ENCODE data around the gene ZNF385B.

ZNF385B gene

GRCh38 chr2:179793902-179794301, 67.5 kb downstream of the ZNF385B start:
- Histone ChIP-seq H3K36me3 (ENCODE audit: control insufficient read depth, insufficient read depth, low read length) (no peaks in the 10 kb centered on the region), H3K27ac (no peak overlapping the region), H3K79me2 (no peaks in the 10 kb centered on the region), H3K4me1 (no peaks in the 10 kb centered on the region), H3K9me3 (ENCODE audit: control insufficient read depth, low read length) (no peaks in the 10 kb centered on the region), H3K4me2 (ENCODE audit: low read length) (no peak overlapping the region), H3K27me3 (ENCODE audit: control insufficient read depth, insufficient read depth, low read length) (no peaks in the 10 kb centered on the region), H3K4me3 (ENCODE audit: low read depth, low read length) (no peak overlapping the region), H2AFZ (no peak overlapping the region), H3K9ac (no peak overlapping the region)
- TF ChIP-seq, protein P1, sequence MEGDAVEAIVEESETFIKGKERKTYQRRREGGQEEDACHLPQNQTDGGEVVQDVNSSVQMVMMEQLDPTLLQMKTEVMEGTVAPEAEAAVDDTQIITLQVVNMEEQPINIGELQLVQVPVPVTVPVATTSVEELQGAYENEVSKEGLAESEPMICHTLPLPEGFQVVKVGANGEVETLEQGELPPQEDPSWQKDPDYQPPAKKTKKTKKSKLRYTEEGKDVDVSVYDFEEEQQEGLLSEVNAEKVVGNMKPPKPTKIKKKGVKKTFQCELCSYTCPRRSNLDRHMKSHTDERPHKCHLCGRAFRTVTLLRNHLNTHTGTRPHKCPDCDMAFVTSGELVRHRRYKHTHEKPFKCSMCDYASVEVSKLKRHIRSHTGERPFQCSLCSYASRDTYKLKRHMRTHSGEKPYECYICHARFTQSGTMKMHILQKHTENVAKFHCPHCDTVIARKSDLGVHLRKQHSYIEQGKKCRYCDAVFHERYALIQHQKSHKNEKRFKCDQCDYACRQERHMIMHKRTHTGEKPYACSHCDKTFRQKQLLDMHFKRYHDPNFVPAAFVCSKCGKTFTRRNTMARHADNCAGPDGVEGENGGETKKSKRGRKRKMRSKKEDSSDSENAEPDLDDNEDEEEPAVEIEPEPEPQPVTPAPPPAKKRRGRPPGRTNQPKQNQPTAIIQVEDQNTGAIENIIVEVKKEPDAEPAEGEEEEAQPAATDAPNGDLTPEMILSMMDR (IDR thresholded peaks at IDR 0.05): no peak

GRCh38 chr2:179793238-179793637, 68.2 kb downstream of the ZNF385B start:
- no peak overlapping the region for H3K4me2 ChIP-seq (ENCODE audit: low read length)
- H3K4me1 ChIP-seq: no peaks in the 10 kb centered on the region
- H2AFZ ChIP-seq: no peak overlapping the region
- no peaks in the 10 kb centered on the region for H3K36me3 ChIP-seq (ENCODE audit: control insufficient read depth, insufficient read depth, low read length)
- no peaks in the 10 kb centered on the region for H3K79me2 ChIP-seq
- no peak overlapping the region for H3K27ac ChIP-seq
- TF ChIP-seq, protein P1 (IDR thresholded peaks at IDR 0.05): no peak
- no peak overlapping the region for H3K9ac ChIP-seq
- H3K4me3 ChIP-seq (ENCODE audit: low read depth, low read length): no peak overlapping the region
- H3K9me3 ChIP-seq (ENCODE audit: control insufficient read depth, low read length): no peaks in the 10 kb centered on the region
- no peaks in the 10 kb centered on the region for H3K27me3 ChIP-seq (ENCODE audit: control insufficient read depth, insufficient read depth, low read length)

GRCh38 chr2:179790235-179791217, 70.9 kb downstream of the ZNF385B start:
- H3K79me2 ChIP-seq: no peaks in the 10 kb centered on the region
- no peaks in the 10 kb centered on the region for H3K9me3 ChIP-seq (ENCODE audit: control insufficient read depth, low read length)
- H3K9ac ChIP-seq: no peak overlapping the region
- no peaks in the 10 kb centered on the region for H3K36me3 ChIP-seq (ENCODE audit: control insufficient read depth, insufficient read depth, low read length)
- H3K27me3 ChIP-seq (ENCODE audit: control insufficient read depth, insufficient read depth, low read length): no peaks in the 10 kb centered on the region
- no peak overlapping the region for H3K27ac ChIP-seq
- no peak overlapping the region for H3K4me2 ChIP-seq (ENCODE audit: low read length)
- TF ChIP-seq, protein P1 (IDR thresholded peaks at IDR 0.05): no peak
- no peaks in the 10 kb centered on the region for H3K4me1 ChIP-seq
- no peak overlapping the region for H3K4me3 ChIP-seq (ENCODE audit: low read depth, low read length)
- no peak overlapping the region for H2AFZ ChIP-seq

DNA sequence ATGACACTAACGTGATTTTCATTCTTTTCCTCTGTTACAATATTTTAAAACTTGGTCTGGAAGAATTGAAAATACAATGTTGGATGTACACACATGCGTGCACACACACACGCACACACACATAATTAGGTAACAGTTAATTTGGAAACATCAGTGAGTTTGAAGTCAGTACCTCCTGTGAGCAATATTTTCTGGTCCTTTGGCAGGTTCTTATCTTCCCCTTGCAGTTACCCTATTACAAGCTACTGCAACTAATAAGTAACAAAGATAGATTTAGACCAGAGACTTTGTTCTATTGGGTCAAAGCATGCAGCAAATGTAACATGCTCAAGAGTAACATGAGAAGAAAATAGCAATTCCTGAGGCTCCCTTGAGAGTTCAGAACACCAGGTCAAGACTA, 73.3 kb downstream of the ZNF385B start:
- Histone ChIP-seq H3K27ac (no peak overlapping the region), H3K9ac (no peak overlapping the region)
- TF ChIP-seq, protein P1 (IDR thresholded peaks at IDR 0.05): no peak

More for the DNA sequence above, 73.3 kb downstream of the ZNF385B start:
- Histone ChIP-seq H3K4me2 (ENCODE audit: low read length) (no peak overlapping the region), H3K27me3 (ENCODE audit: control insufficient read depth, insufficient read depth, low read length) (no peaks in the 10 kb centered on the region), H3K4me3 (ENCODE audit: low read depth, low read length) (no peak overlapping the region), H3K4me1 (no peaks in the 10 kb centered on the region), H3K79me2 (no peaks in the 10 kb centered on the region), H2AFZ (no peak overlapping the region), H3K9me3 (ENCODE audit: control insufficient read depth, low read length) (no peaks in the 10 kb centered on the region), H3K36me3 (ENCODE audit: control insufficient read depth, insufficient read depth, low read length) (no peaks in the 10 kb centered on the region)
